K562 (cell line): ENCODE results near the gene ARHGAP25. TPM values are rescaled to one million over a fixed set of nuclear protein-coding genes. Genes with fewer than 3 reads are reported as not detected.
A peak's percentile ranks its signal among the peaks of the same experiment; 100 is the strongest.

Source experiments
- ATAC-seq: fragments of 200-7000 bp; cut with Tn5 transposase; 3 replicates; pipeline ENCODE4 v1.9.1; 2020; ENCODE audit warnings: moderate library complexity
- BruUV-seq: library from RNA; stranded (reverse); fragments of 400-500 nt; replicated peaks from 2 replicates; lab custom pipeline; 2021; lab: Mats Ljungman, UMichigan
- CTCF ChIA-PET: fragments of 300-600 bp; formaldehyde crosslinking; extraction: SDS; loops from one replicate; lab custom pipeline; 2021; ENCODE audit warnings: low intra/inter-chr PET ratio; lab: Yijun Ruan, JAX
- POLR2A ChIA-PET: fragments of 300-600, 350-650 bp; sonication (Branson Sonifier 250); formaldehyde crosslinking; extraction: SDS; loops from one replicate; lab custom pipeline; 2021; ENCODE audit warnings: antibody characterized with exemption, inconsistent platforms; lab: Yijun Ruan, JAX
- DNase-seq, 4 experiments: peaks; one replicate each; pipeline versions ENCODE4 v3.0.0 to v3.0.0-alpha.2; 2011 to 2018; ENCODE audit warnings: low spot score in 3 of 4, mixed read lengths in 3 of 4; ENCODE audit errors: extremely low read depth in 1 of 4
- FAIRE-seq: peaks from 2 replicates; lab custom pipeline; 2011; peaks lifted over from hg19 to GRCh38; lab: Jason Lieb, UNC
- H2AFZ ChIP-seq: 2 replicates; pipeline ENCODE4 v1.6.0; 2011; ENCODE audit warnings: low read depth, low read length, control low read depth, inconsistent platforms
- H3K27ac ChIP-seq: fragments of 200-600 bp; 3 replicates; pipeline ENCODE4 v1.8.0; 2011; ENCODE audit warnings: low read depth, mild to moderate bottlenecking, control low read depth, inconsistent platforms, low read length, moderate library complexity, mixed read lengths; ENCODE audit errors: extremely low read depth
- H3K27me3 ChIP-seq, 2 experiments: fragments of 300-600 bp in 1 of 2; 2 replicates in 1 of 2; 3 replicates in 1 of 2; pipeline versions ENCODE4 v1.6.0 to v1.8.0; 2011; ENCODE audit warnings: inconsistent platforms in 2 of 2, low read length in 2 of 2, mild to moderate bottlenecking in 1 of 2, mixed read lengths in 1 of 2, moderate library complexity in 1 of 2; ENCODE audit not compliant: control insufficient read depth in 2 of 2, insufficient read depth in 2 of 2
- H3K36me3 ChIP-seq: fragments of 300-600 bp; 3 replicates; pipeline ENCODE4 v1.8.0; 2011; ENCODE audit warnings: mild to moderate bottlenecking, low read length, inconsistent platforms; ENCODE audit not compliant: control insufficient read depth, insufficient read depth
- H3K4me1 ChIP-seq, 2 experiments: fragments of 200-600 bp in 1 of 2; replicated peaks in 1 of 2; 2 replicates in 1 of 2; 3 replicates in 1 of 2; pipeline versions ENCODE4 v1.5.1 to v1.8.0; 2011; ENCODE audit warnings: inconsistent platforms in 2 of 2, low read length in 2 of 2, mild to moderate bottlenecking in 1 of 2, mixed read lengths in 1 of 2, moderate library complexity in 1 of 2; ENCODE audit not compliant: control insufficient read depth in 2 of 2, insufficient read depth in 2 of 2
- H3K4me2 ChIP-seq: 2 replicates; pipeline ENCODE4 v1.6.1; 2011; ENCODE audit warnings: low read length, control low read depth, inconsistent platforms, mixed read lengths; ENCODE audit not compliant: insufficient read depth
- H3K4me3 ChIP-seq: fragments of 200-600 bp; sonication (generic), shearing (Covaris generic); 2 replicates; pipeline ENCODE4 v1.5.1; 2016; ENCODE audit warnings: control low read depth, inconsistent platforms
- H3K79me2 ChIP-seq: fragments of 200-600 bp; 3 replicates; pipeline ENCODE4 v1.8.0; 2011; ENCODE audit warnings: low read length, inconsistent platforms; ENCODE audit not compliant: control insufficient read depth, insufficient read depth
- H3K9ac ChIP-seq, 2 experiments: 2 replicates each; pipeline versions ENCODE4 v1.6.0 to v1.6.1; 2011; ENCODE audit warnings: low read depth in 2 of 2, low read length in 2 of 2, control low read depth in 1 of 2, inconsistent platforms in 1 of 2, mild to moderate bottlenecking in 1 of 2, mixed read lengths in 1 of 2; ENCODE audit not compliant: insufficient read depth in 1 of 2
- H3K9me1 ChIP-seq: one replicate; pipeline ENCODE4 v1.6.0; 2011; ENCODE audit warnings: inconsistent platforms, mild to moderate bottlenecking, low read length, moderate library complexity; ENCODE audit not compliant: control insufficient read depth, insufficient read depth
- H3K9me3 ChIP-seq: replicated peaks from 2 replicates; pipeline ENCODE4 v1.5.1; 2011; ENCODE audit warnings: low read depth, low read length, inconsistent platforms; ENCODE audit not compliant: control insufficient read depth, insufficient read depth
- H4K20me1 ChIP-seq: replicated peaks from 2 replicates; pipeline ENCODE4 v1.6.1; 2011; ENCODE audit warnings: low read length, inconsistent platforms, mixed read lengths; ENCODE audit not compliant: control insufficient read depth, insufficient read depth
- CCNT2 ChIP-seq: IDR thresholded peaks from 2 replicates; pipeline ENCODE4 v1.6.1; 2011; ENCODE audit warnings: borderline replicate concordance, low read depth, mild to moderate bottlenecking, moderate library complexity, mixed read lengths, low read length; ENCODE audit not compliant: insufficient read length; ENCODE audit errors: extremely low read depth
- ETV1 ChIP-seq: fragments of 450-650 bp; conservative IDR thresholded peaks from 2 replicates; pipeline ENCODE4 v1.6.1; 2016; ENCODE audit warnings: missing genetic modification characterization, control low read depth, low read depth, missing compliant biosample characterization
- FOXA3 ChIP-seq, 2 experiments: fragments of 450-650 bp in 1 of 2; sonication (generic) in 1 of 2; formaldehyde crosslinking; IDR thresholded peaks in 1 of 2; conservative IDR thresholded peaks in 1 of 2; 2 replicates each; pipeline versions ENCODE4 v1.4.0 to v1.8.0; 2020 to 2022; ENCODE audit warnings: mild to moderate bottlenecking in 2 of 2, missing genetic modification reagents in 1 of 2
- FUS ChIP-seq: fragments of 200-400 bp; formaldehyde crosslinking; optimal IDR thresholded peaks from 2 replicates; pipeline ENCODE3; 2017; ENCODE audit warnings: low read depth, low read length
- HDAC3 ChIP-seq: fragments of 450-650 bp; IDR thresholded peaks from 2 replicates; pipeline ENCODE4 v1.6.1; 2018; ENCODE audit warnings: borderline replicate concordance, mild to moderate bottlenecking, moderate library complexity; ENCODE audit not compliant: partially characterized antibody
- MEIS2 ChIP-seq: fragments of 450-650 bp; IDR thresholded peaks from 2 replicates; pipeline ENCODE4 v1.6.1; 2014; ENCODE audit warnings: mild to moderate bottlenecking; ENCODE audit not compliant: partially characterized antibody
- STAT5A ChIP-seq: IDR thresholded peaks from 2 replicates; pipeline ENCODE4 v1.6.1; 2012; ENCODE audit warnings: low read length, inconsistent platforms, borderline replicate concordance
- WGBS: fragments of 100-300 bp; shearing (Covaris generic); methylation state at CpG from one replicate; pipeline ENCODE4 v1.1.6; 2016; ENCODE audit warnings: low coverage, mixed read lengths; ENCODE audit not compliant: insufficient coverage; ENCODE audit errors: missing lambda C conversion rate; 5-methylcytosine and 5-hydroxymethylcytosine counted together
- in situ Hi-C: fragments of 300-500 bp; cut with MboI; formaldehyde crosslinking; loops from 4 replicates; pipeline ENCODE4 v1.15.0; 2018; ENCODE audit warnings: inconsistent platforms, mixed read lengths
- intact Hi-C: fragments of 100-400 bp; cut with micrococcal nuclease; formaldehyde crosslinking; loops from 2 replicates; pipeline ENCODE4 v1.14.2; 2022
- polyA plus RNA-seq, 8 experiments: library from polyadenylated mRNA; depleted of rRNA in 4 of 8; stranded (reverse) in 5 of 8; unstranded in 3 of 8; fragments of >200 nt; fragmentation: Nextera tagmentation in 2 of 8; fragmentation: Illumina TruSeq in 1 of 8; extraction: Ambion mirVana in 2 of 8; extraction: Trizol in 1 of 8; gene quantifications; 2 replicates each; pipeline versions ENCODE4 v1.2.1 to v1.2.3, GENCODE V29; 2011 to 2014; ENCODE audit warnings: inconsistent platforms in 1 of 8, missing spikeins in 1 of 8
- total RNA-seq, 7 experiments: library from RNA; depleted of rRNA in 6 of 7; stranded (reverse); fragments of >200 nt in 6 of 7; fragmentation: Illumina TruSeq in 2 of 7; extraction: Trizol in 2 of 7; gene quantifications; 2 replicates each; pipeline versions ENCODE4 v1.2.1 to v1.2.3, GENCODE V29; 2011 to 2021; ENCODE audit warnings: low replicate concordance in 1 of 7
- TF ChIP-seq, protein P1 (sequence below): IDR thresholded peaks from 2 replicates; pipeline ENCODE4 v1.6.1; 2011; ENCODE audit warnings: borderline replicate concordance, low read depth, mild to moderate bottlenecking, moderate library complexity, low read length; ENCODE audit not compliant: insufficient read depth, poor library complexity, severe bottlenecking
- TF ChIP-seq, protein P2 (sequence below), 2 experiments: fragments of 450-650 bp; formaldehyde crosslinking in 1 of 2; IDR thresholded peaks; 2 replicates each; pipeline versions ENCODE4 v1.4.0 to v1.6.1; 2014 to 2020; ENCODE audit warnings: mild to moderate bottlenecking in 2 of 2, borderline replicate concordance in 1 of 2, low read depth in 1 of 2

ARHGAP25 gene
- total and polyA plus RNA-seq, 9 of the 15 experiments (the other 6 are each of a cell fraction or from before 2014, with no cell fraction given), result 4.9 to 14.8 (median 10.7) TPM

DNA sequence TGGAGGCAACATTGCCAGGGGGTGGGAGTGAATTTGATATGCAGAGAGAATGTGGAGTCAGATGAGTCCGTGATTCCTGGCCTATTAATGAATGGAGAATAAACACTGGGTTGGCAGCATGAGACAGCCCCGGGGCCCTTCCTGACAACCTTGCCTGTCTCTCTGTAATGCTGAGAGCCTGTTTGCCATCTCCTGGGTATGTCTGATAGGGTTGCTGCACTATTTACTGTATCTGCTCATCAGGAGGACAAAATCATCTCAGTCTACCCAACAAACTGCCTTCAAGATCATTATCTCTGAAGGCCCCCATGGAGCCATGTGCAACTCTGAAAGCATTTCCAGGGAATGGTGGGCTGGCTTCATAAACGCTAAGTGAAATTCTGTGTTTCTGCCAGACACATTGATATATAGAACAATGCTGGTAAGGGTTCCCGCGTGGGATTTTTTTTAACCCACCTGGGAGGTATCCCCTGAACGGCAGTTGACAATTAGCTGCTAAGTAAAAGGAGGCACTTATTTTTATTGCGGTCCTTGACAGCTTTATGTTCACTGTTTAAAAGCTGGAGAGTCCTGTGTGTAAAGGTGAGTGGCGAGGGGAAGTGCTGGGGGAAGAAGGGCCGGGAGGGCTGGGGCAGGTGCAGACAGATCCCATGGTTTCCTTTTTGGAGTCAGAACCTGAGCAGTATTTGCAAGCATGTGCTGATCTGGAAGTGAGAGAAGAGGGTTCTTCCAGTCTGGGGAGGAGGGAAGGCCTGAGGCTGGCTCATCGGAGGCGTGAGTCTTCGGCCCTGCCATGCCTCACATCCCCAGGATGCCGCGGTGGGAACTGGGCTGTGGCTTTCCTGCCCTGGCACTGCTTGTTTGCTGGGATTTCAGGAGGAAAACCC lies 64.8 kb downstream of the ARHGAP25 start:
- no peak overlapping the region for H3K4me2 ChIP-seq
- BruUV-seq, result no TSS peak
- no peak for FAIRE-seq
- DNase-seq, result no peak
- 80% methylated on average over 13 of the region's 14 CpGs for WGBS
- intact Hi-C loops (no loop called here), in situ Hi-C loops (no loop called here)
- H3K36me3 ChIP-seq, result no peaks in the 10 kb centered on the region
- POLR2A ChIA-PET, result interaction anchor here (1.4 kb wide), 1 partner anchor 9 kb away, joined by 5 read pairs; no protein-coding TSS in a partner anchor
- H3K9me3 ChIP-seq, result no peaks in the 10 kb centered on the region
- ATAC-seq, result no peak
- no peaks in the 10 kb centered on the region for H3K27me3 ChIP-seq
- H3K4me1 ChIP-seq, result peaks cover 0 to 3% of the 10 kb centered on the region in 2 experiments; a peak in 1 of 5 replicates
- peak overlapping the region in 1 of 2 experiments; percentile 61; a peak in 1 of 4 replicates for H3K9ac ChIP-seq
- no peaks in the 10 kb centered on the region; the same call in 1 of the 2 replicates for H4K20me1 ChIP-seq
- no peak overlapping the region for H3K4me3 ChIP-seq
- H3K79me2 ChIP-seq, result no peaks in the 10 kb centered on the region
- H2AFZ ChIP-seq, result no peak overlapping the region
- CTCF ChIA-PET, result no interaction called here
- no peak overlapping the region for H3K27ac ChIP-seq
- no peaks in the 10 kb centered on the region for H3K9me1 ChIP-seq
- TF ChIP-seq, protein P1, sequence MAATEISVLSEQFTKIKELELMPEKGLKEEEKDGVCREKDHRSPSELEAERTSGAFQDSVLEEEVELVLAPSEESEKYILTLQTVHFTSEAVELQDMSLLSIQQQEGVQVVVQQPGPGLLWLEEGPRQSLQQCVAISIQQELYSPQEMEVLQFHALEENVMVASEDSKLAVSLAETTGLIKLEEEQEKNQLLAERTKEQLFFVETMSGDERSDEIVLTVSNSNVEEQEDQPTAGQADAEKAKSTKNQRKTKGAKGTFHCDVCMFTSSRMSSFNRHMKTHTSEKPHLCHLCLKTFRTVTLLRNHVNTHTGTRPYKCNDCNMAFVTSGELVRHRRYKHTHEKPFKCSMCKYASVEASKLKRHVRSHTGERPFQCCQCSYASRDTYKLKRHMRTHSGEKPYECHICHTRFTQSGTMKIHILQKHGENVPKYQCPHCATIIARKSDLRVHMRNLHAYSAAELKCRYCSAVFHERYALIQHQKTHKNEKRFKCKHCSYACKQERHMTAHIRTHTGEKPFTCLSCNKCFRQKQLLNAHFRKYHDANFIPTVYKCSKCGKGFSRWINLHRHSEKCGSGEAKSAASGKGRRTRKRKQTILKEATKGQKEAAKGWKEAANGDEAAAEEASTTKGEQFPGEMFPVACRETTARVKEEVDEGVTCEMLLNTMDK, result no peak
- TF ChIP-seq, protein P2, sequence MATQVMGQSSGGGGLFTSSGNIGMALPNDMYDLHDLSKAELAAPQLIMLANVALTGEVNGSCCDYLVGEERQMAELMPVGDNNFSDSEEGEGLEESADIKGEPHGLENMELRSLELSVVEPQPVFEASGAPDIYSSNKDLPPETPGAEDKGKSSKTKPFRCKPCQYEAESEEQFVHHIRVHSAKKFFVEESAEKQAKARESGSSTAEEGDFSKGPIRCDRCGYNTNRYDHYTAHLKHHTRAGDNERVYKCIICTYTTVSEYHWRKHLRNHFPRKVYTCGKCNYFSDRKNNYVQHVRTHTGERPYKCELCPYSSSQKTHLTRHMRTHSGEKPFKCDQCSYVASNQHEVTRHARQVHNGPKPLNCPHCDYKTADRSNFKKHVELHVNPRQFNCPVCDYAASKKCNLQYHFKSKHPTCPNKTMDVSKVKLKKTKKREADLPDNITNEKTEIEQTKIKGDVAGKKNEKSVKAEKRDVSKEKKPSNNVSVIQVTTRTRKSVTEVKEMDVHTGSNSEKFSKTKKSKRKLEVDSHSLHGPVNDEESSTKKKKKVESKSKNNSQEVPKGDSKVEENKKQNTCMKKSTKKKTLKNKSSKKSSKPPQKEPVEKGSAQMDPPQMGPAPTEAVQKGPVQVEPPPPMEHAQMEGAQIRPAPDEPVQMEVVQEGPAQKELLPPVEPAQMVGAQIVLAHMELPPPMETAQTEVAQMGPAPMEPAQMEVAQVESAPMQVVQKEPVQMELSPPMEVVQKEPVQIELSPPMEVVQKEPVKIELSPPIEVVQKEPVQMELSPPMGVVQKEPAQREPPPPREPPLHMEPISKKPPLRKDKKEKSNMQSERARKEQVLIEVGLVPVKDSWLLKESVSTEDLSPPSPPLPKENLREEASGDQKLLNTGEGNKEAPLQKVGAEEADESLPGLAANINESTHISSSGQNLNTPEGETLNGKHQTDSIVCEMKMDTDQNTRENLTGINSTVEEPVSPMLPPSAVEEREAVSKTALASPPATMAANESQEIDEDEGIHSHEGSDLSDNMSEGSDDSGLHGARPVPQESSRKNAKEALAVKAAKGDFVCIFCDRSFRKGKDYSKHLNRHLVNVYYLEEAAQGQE (IDR thresholded peaks at IDR 0.05; ENCODE audit: borderline replicate concordance), result no peak
- TF ChIP-seq, protein P2 (CRISPR knock-in tag; IDR thresholded peaks at IDR 0.05; ENCODE audit: low read depth), result no peak
- TF ChIP-seq MEIS2 (no peak), HDAC3 (no peak), STAT5A (no peak), ETV1 (no peak), CCNT2 (no peak), FUS (no peak), FOXA3 (CRISPR knock-in tag; conservative IDR thresholded peaks at IDR 0.05 in 1 of 2, IDR thresholded peaks at IDR 0.05 in 1 of 2) (no peak)
